ENCODE results near the gene NAP1L4.
A peak's percentile ranks its signal among the peaks of the same experiment; 100 is the strongest.

NAP1L4 gene

DNA sequence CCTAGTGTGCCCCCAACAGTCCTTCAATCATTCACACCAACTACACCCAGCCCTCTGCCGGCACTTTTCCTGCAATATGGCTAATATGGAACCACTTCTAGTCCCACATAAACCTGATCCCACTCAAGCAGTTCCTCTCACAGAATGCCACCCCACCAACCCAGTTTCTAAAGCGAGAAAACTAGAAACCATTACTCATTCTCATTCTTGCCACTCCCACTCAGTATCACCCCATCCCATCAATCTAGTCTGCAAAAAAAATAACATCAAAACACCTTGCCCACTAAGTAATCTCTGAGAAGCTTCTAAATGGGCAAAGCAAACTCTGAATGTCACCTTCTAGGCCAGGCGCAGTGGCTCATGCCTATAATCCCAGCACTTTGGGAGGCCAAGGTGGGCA, 17.9 kb downstream of the NAP1L4 start:
- no peak for FAIRE-seq
- no peak for DNase-seq (ENCODE audit: insufficient read length, low spot score)
- TF ChIP-seq POLR2AphosphoS5 (IDR thresholded peaks at IDR 0.05; ENCODE audit: low read depth, low read length) (no peak), POU2F2 (IDR thresholded peaks at IDR 0.05; ENCODE audit: low read depth, low read length) (no peak)

DNA sequence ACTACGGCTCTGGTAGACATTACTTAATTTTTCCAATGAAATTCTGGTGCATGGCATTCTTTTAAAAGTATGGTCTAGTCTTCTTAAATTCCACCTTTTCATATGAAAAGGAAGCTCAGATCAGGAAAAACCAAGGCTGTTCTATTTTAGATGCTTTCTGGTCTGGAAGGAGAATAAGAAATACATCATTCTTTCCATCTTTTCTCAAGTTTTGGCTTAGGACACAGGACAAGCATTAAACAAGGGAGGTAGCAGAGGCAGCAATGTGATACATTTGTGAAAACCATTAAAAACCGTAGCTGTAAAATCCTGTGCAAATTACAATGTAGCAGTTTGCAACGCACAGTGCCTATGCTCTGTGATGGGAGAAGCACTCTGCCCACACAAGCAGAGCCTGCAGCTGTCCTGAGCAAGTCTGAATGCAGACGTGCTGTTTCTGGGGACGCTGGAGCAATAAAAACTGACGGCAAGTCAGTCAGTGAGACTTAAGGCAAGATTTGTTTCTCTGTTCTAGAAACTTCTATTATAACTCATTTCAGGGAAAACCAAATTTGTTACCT, 23.7 kb downstream of the NAP1L4 start:
- no peak for TF ChIP-seq TAF1 (IDR thresholded peaks at IDR 0.05; ENCODE audit: low read depth, low read length)
- TF ChIP-seq PAX5 (IDR thresholded peaks at IDR 0.05; ENCODE audit: insufficient read depth, low read length, severe bottlenecking) = no peak
- no peak for TF ChIP-seq SPI1 (IDR thresholded peaks at IDR 0.05; ENCODE audit: low read depth, low read length)
- TF ChIP-seq POU2F2 (IDR thresholded peaks at IDR 0.05; ENCODE audit: low read depth, low read length) = no peak
- no peak for TF ChIP-seq POLR2AphosphoS5 (IDR thresholded peaks at IDR 0.05; ENCODE audit: low read depth, low read length)
- no peak for TF ChIP-seq POLR2A (IDR thresholded peaks at IDR 0.05; ENCODE audit: low read depth, low read length)
- no peak for DNase-seq (ENCODE audit: insufficient read length, low spot score)
- no peak for FAIRE-seq

DNA sequence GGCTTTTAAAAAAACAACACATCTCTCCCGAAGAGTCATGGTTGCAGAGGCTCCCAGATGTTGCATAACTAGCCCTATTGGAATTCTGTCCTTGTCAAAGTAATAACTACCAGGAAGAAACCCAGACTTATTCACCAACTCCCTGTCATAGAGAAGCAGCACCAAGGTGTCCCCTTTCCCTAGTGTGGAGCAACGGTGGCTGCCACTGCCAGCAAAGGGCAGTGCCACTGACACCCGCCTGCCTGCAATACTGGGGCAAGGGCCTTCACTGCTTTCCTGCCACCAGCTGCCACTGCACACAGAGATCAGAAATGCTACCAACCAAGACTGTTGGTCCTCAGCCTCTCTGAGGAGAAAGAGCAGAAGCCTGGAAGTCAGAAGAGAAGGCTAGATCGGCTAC, 27.3 kb downstream of the NAP1L4 start:
- FAIRE-seq = no peak
- TF ChIP-seq SPI1 (IDR thresholded peaks at IDR 0.05; ENCODE audit: low read depth, low read length) (no peak), POLR2AphosphoS5 (IDR thresholded peaks at IDR 0.05; ENCODE audit: low read depth, low read length) (no peak), POU2F2 (IDR thresholded peaks at IDR 0.05; ENCODE audit: low read depth, low read length) (no peak), POLR2A (IDR thresholded peaks at IDR 0.05; ENCODE audit: low read depth, low read length) (no peak)

DNA sequence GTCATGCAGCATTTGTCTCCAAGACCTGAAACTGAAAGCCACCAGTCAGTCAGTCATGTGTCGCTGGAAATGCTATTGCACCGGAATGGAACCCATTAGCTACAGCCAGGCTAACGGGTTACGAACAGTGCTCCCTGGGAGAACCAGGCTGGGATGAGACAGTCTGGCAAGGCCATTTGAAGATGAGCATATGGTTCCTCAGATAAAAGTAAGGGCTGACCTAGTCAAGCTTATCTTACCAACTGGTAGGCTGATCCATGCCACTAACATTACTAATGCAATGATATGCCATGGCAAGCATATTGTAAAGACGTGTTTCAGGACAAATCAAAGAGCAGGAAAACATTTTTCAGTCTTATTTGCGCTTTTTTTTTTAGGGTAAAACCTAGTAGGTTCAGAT, 28.4 kb downstream of the NAP1L4 start:
- no peak for TF ChIP-seq POLR2A (IDR thresholded peaks at IDR 0.05; ENCODE audit: low read depth, low read length)
- TF ChIP-seq POU2F2 (IDR thresholded peaks at IDR 0.05; ENCODE audit: low read depth, low read length) = no peak
- TF ChIP-seq TAF1 (IDR thresholded peaks at IDR 0.05; ENCODE audit: low read depth, low read length) = no peak
- TF ChIP-seq SPI1 (IDR thresholded peaks at IDR 0.05; ENCODE audit: low read depth, low read length) = no peak
- no peak for TF ChIP-seq PAX5 (IDR thresholded peaks at IDR 0.05; ENCODE audit: insufficient read depth, low read length, severe bottlenecking)
- no peak for TF ChIP-seq POLR2AphosphoS5 (IDR thresholded peaks at IDR 0.05; ENCODE audit: low read depth, low read length)
- DNase-seq (ENCODE audit: insufficient read length, low spot score) (no peak), FAIRE-seq (no peak)

More for the DNA sequence above, 27.3 kb downstream of the NAP1L4 start:
- no peak for DNase-seq (ENCODE audit: insufficient read length, low spot score)

DNA sequence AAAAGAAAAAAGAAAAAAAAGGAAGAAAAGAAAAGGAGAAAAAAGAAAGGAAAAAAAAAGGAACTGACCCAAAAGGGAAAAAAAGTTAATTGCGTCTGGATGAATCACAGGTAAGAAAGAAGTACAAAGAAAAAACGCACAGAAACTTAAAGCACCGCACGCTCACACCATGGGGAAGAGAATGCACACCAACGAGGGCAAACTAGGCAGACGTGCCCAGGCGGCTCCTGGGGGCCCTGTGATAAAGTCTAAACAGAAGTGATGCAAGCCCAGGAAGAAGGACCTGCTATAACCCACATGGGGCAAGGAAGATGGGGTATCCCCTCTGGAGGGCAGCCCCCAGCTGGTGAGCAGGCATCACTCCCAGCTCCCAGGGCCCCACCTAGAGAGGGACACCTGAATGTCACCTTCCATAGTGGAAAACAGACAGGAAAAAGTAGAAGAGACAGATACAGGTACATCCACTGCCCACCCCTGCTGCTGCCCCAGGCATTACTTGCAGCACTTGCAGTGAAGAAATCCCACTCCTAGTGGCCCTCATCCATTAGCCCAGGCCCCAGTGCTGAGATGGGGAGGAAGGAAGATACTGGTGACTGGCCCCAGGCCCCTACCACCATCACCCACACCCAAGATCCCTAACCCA, 28.9 kb downstream of the NAP1L4 start:
- no peak for FAIRE-seq
- TF ChIP-seq POLR2AphosphoS5 (IDR thresholded peaks at IDR 0.05; ENCODE audit: low read depth, low read length) (no peak), TAF1 (IDR thresholded peaks at IDR 0.05; ENCODE audit: low read depth, low read length) (no peak), SPI1 (IDR thresholded peaks at IDR 0.05; ENCODE audit: low read depth, low read length) (no peak), PAX5 (IDR thresholded peaks at IDR 0.05; ENCODE audit: insufficient read depth, low read length, severe bottlenecking) (no peak), POLR2A (IDR thresholded peaks at IDR 0.05; ENCODE audit: low read depth, low read length) (no peak), POU2F2 (IDR thresholded peaks at IDR 0.05; ENCODE audit: low read depth, low read length) (no peak)
- DNase-seq (ENCODE audit: insufficient read length, low spot score) = no peak

DNA sequence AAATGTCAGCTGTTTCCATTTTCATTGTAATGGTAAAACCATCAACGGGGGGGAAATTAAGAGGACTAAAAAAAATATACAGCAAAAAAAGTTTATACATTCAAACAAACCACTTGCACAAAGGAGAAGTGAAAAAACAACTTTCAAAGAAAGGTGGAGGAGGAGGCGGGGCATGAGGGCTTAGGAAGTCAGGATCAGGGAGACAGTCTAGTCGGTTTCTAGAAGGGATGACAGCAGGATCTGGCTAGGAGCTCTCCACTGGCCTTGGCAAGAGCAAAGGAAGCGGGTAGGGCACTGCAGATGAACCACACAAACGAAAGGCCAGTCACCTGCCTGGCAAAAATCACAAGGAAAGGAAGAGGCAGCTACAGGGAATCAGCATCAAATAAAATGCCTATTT, 31.0 kb downstream of the NAP1L4 start:
- TF ChIP-seq POLR2A (IDR thresholded peaks at IDR 0.05; ENCODE audit: low read depth, low read length) (no peak), SPI1 (IDR thresholded peaks at IDR 0.05; ENCODE audit: low read depth, low read length) (peak; percentile 42; the same call in 1 of the 2 replicates)
- no peak for FAIRE-seq

DNA sequence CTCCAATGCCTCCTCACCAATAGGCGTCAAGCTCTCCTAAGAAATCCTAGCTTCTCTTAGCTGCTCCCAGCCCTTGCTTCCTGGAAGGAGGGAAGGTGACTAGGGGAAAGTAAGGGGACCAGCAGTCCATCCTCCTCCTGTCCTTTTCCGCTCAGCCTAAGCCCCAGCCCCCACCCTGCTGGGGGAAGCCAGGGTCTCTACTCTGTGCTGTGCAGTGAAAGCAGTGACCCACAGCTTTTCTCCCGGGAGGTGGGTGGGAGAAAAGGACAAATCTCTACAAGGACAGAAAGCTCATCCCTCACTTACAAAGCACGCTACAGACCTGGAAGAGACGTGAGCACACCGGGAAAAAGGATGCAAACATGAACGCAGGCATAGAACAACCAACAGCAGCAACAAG, 32.0 kb downstream of the NAP1L4 start:
- FAIRE-seq (no peak), DNase-seq (ENCODE audit: insufficient read length, low spot score) (no peak)
- TF ChIP-seq POU2F2 (IDR thresholded peaks at IDR 0.05; ENCODE audit: low read depth, low read length) (no peak), POLR2A (IDR thresholded peaks at IDR 0.05; ENCODE audit: low read depth, low read length) (no peak), PAX5 (IDR thresholded peaks at IDR 0.05; ENCODE audit: insufficient read depth, low read length, severe bottlenecking) (no peak)

More for the DNA sequence above, 31.0 kb downstream of the NAP1L4 start:
- DNase-seq (ENCODE audit: insufficient read length, low spot score) = no peak

DNA sequence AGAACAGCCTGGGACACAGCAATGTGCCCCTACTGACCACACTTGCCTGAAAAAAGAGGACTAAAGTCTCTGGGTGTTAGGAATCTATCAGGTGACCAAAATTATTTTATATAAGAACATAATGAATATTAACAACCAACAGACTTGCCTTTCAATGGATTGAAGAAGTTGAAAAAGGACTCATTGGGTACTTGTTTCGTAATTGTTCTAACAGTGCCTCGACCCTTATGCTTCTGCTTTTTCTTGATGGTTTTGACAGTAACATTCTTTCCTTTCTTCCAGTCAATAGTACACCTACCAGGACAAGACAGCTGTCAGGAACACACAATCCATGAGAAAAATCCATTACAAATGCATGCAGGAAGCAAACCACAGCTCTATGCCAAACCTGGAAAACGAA, 33.9 kb downstream of the NAP1L4 start:
- FAIRE-seq (no peak), DNase-seq (ENCODE audit: insufficient read length, low spot score) (no peak)
- TF ChIP-seq SPI1 (IDR thresholded peaks at IDR 0.05; ENCODE audit: low read depth, low read length) = no peak
- TF ChIP-seq POU2F2 (IDR thresholded peaks at IDR 0.05; ENCODE audit: low read depth, low read length) = no peak
- no peak for TF ChIP-seq POLR2A (IDR thresholded peaks at IDR 0.05; ENCODE audit: low read depth, low read length)
- TF ChIP-seq POLR2AphosphoS5 (IDR thresholded peaks at IDR 0.05; ENCODE audit: low read depth, low read length) = no peak
- no peak for TF ChIP-seq TAF1 (IDR thresholded peaks at IDR 0.05; ENCODE audit: low read depth, low read length)
- no peak for TF ChIP-seq PAX5 (IDR thresholded peaks at IDR 0.05; ENCODE audit: insufficient read depth, low read length, severe bottlenecking)

DNA sequence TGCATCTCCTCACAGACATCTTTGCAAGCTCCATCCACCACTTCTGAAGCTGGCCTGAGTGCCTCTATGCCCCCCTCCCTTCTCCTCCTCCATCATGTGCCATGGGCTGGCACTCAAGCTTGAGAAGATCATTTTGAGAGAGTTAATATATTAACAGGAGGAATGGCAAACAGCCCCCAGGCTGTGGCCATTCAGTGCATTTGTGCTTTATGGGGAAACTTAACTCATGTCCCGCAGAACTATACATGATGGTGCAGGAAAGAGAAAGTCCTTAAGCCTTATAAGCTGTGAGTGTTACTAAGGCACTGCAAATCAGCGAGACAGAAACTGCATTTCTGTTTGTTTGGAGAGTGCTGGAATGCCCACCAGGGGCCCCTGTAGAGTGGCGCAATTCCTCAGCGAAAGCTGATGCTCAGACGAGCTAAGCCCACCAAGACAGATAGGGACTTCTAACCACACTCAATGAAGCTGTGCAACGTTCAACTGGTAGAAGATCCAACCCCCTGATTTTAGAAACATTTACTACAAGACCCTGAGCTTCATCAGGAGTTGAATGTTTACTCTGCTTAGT, 36.1 kb downstream of the NAP1L4 start:
- TF ChIP-seq POLR2AphosphoS5 (IDR thresholded peaks at IDR 0.05; ENCODE audit: low read depth, low read length) = no peak
- no peak for TF ChIP-seq POLR2A (IDR thresholded peaks at IDR 0.05; ENCODE audit: low read depth, low read length)
- TF ChIP-seq TAF1 (IDR thresholded peaks at IDR 0.05; ENCODE audit: low read depth, low read length) = no peak
- TF ChIP-seq SPI1 (IDR thresholded peaks at IDR 0.05; ENCODE audit: low read depth, low read length) = no peak
- no peak for TF ChIP-seq PAX5 (IDR thresholded peaks at IDR 0.05; ENCODE audit: insufficient read depth, low read length, severe bottlenecking)
- TF ChIP-seq POU2F2 (IDR thresholded peaks at IDR 0.05; ENCODE audit: low read depth, low read length) = no peak
- FAIRE-seq (no peak), DNase-seq (ENCODE audit: insufficient read length, low spot score) (no peak)

DNA sequence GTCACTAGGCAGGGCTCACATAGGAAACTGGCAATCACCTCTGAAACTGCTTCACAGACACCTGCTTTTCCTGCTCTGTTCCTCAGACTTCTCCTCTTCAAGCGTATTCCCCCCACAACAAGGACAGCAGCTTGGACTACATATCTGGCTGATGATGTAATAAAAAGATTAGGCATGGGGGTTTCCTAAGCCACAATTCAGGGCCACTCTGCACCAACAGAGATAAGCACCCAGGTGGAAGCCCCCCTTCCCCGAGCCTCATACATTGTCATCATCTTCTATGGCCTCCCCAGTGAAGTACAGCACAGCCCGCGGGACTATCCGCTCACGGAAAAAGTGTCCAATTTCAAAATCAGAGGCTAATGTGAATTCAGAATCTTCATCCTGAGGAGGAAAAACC, 37.9 kb downstream of the NAP1L4 start:
- no peak for FAIRE-seq
- no peak for DNase-seq (ENCODE audit: insufficient read length, low spot score)
- TF ChIP-seq POLR2AphosphoS5 (IDR thresholded peaks at IDR 0.05; ENCODE audit: low read depth, low read length) (no peak), POU2F2 (IDR thresholded peaks at IDR 0.05; ENCODE audit: low read depth, low read length) (no peak), PAX5 (IDR thresholded peaks at IDR 0.05; ENCODE audit: insufficient read depth, low read length, severe bottlenecking) (no peak), POLR2A (IDR thresholded peaks at IDR 0.05; ENCODE audit: low read depth, low read length) (no peak), TAF1 (IDR thresholded peaks at IDR 0.05; ENCODE audit: low read depth, low read length) (no peak), SPI1 (IDR thresholded peaks at IDR 0.05; ENCODE audit: low read depth, low read length) (no peak)
